Mesodermal cell (in vitro differentiated cells): ENCODE results near the gene HLF.

Source experiments
- H3K27ac ChIP-seq: 2 replicates; pipeline ENCODE4 v1.7.0; 2013; ENCODE audit warnings: mild to moderate bottlenecking, low read depth, low read length, moderate library complexity; ENCODE audit not compliant: severe bottlenecking
- H3K36me3 ChIP-seq: 2 replicates; pipeline ENCODE4 v1.7.1; 2013; ENCODE audit warnings: mild to moderate bottlenecking, low read length, moderate library complexity; ENCODE audit not compliant: control insufficient read depth, insufficient read depth
- H3K4me1 ChIP-seq: one replicate; pipeline ENCODE4 v1.7.1; 2013; ENCODE audit warnings: mild to moderate bottlenecking, low read length; ENCODE audit not compliant: insufficient read depth, control insufficient read depth, poor library complexity, severe bottlenecking
- H3K4me3 ChIP-seq: 2 replicates; pipeline ENCODE4 v1.7.0; 2013; ENCODE audit warnings: low read length, control low read depth, mild to moderate bottlenecking; ENCODE audit not compliant: insufficient read depth, poor library complexity, severe bottlenecking; ENCODE audit errors: extremely low read depth
- H3K9me3 ChIP-seq: 2 replicates; pipeline ENCODE4 v1.7.1; 2013; ENCODE audit warnings: mild to moderate bottlenecking, low read length, moderate library complexity; ENCODE audit not compliant: control insufficient read depth
- WGBS, 2 experiments: methylation state at CpG; one replicate each; pipeline ENCODE4 v1.1.5; 2013; ENCODE audit warnings: missing lambda C conversion rate in 2 of 2; ENCODE audit not compliant: insufficient coverage in 2 of 2; 5-methylcytosine and 5-hydroxymethylcytosine counted together

HLF gene

GRCh38 chr17:55284001-55284884, 19.5 kb downstream of the HLF start:
- no peaks in the 10 kb centered on the region for H3K9me3 ChIP-seq
- WGBS, 2 experiments, result 92 to 93% methylated on average over 3 to 4 of the region's 7 CpGs
- H3K36me3 ChIP-seq, result no peaks in the 10 kb centered on the region
- H3K27ac ChIP-seq, result no peak overlapping the region
- H3K4me1 ChIP-seq, result no peaks in the 10 kb centered on the region
- no peak overlapping the region for H3K4me3 ChIP-seq

DNA sequence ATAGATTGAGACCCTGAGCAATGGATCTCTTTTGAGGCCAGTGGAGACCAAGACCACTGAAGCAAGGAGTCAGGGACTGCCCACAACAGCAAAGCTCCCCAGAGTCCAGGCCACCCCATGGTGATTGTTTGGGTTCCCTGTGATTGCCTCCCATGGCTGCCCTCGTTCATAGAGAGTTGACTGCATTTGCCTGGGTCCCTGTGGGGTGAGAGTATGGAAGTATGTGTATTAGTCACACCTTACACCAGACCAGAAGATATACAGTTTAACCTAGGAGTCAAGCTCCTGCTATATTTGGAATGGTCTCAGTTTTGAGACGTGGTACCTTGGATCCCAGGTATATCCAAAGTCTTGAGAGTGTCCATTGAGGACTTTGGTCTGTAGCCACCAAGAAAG, 20.2 kb downstream of the HLF start:
- no peak overlapping the region for H3K4me3 ChIP-seq
- H3K4me1 ChIP-seq, result no peaks in the 10 kb centered on the region
- WGBS, 2 experiments, result 57 to 88% methylated on average over 1 of the region's 2 CpGs
- H3K27ac ChIP-seq, result no peak overlapping the region
- no peaks in the 10 kb centered on the region for H3K9me3 ChIP-seq
- no peaks in the 10 kb centered on the region for H3K36me3 ChIP-seq

DNA sequence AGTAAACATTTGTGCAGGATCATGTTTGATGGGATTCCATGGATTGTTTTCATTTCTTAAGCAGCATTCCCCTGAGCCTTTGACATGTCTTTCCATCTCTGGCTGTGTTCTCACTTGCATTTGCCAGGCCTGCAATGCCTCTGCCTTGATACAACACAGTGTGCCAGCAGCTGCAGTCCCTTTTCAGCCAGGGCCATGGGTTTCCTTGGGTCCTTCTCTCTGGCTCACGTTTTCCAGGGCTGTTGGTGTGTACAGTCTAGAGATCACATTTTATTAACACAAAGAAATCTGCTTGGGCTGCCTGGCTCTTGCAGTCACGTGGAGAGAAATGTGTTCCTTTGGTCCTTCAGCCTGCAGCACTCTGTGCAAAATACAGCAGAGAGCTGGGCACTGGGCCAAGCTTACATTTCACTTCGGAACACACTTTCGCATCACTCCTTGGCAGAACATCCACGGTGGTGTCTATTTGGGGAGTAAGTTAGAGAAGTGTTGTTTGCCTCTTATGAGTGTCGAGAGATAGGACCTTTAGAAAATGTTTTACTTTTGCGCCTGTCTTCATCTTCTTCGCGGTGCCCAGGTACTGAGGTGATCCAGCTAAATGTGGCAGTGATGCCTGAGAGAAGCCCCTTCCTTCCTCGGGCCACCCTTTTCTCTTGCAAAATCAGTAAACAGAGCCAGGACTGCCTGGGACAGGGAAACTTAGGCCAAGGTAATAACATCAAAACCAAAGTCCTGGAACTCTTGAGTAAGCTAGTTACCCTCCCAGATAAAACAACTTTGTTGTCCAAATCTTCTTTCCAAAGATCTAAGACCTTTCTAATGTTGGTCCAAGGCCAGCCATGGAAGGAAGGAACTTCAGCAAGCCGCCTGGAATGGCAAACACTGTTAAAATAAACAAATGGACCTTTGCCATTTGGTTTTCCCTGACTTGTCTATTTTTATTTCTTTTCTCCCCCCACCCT, 20.9 kb downstream of the HLF start:
- no peaks in the 10 kb centered on the region for H3K4me1 ChIP-seq
- 84 to 97% methylated on average over 6 to 10 of the region's 11 CpGs for WGBS, 2 experiments
- H3K4me3 ChIP-seq, result no peak overlapping the region
- H3K36me3 ChIP-seq, result no peaks in the 10 kb centered on the region
- H3K27ac ChIP-seq, result no peak overlapping the region
- H3K9me3 ChIP-seq, result no peaks in the 10 kb centered on the region

- 75 to 94% methylated on average over 2 of the region's 3 CpGs for WGBS, 2 experiments
Observed at GRCh38 chr17:55286681-55287589, 22.2 kb downstream of the HLF start.

GRCh38 chr17:55288356-55289105, 23.8 kb downstream of the HLF start:
- no peaks in the 10 kb centered on the region for H3K36me3 ChIP-seq
- H3K9me3 ChIP-seq, result no peaks in the 10 kb centered on the region
- H3K4me3 ChIP-seq, result no peak overlapping the region
- WGBS, 2 experiments, result 91 to 93% methylated on average over 5 to 6 of the region's 7 CpGs
- no peak overlapping the region for H3K27ac ChIP-seq
- H3K4me1 ChIP-seq, result no peaks in the 10 kb centered on the region

More at GRCh38 chr17:55286681-55287589, 22.2 kb downstream of the HLF start:
- Histone ChIP-seq H3K27ac (no peak overlapping the region), H3K4me1 (no peaks in the 10 kb centered on the region), H3K36me3 (no peaks in the 10 kb centered on the region), H3K4me3 (no peak overlapping the region), H3K9me3 (no peaks in the 10 kb centered on the region)

DNA sequence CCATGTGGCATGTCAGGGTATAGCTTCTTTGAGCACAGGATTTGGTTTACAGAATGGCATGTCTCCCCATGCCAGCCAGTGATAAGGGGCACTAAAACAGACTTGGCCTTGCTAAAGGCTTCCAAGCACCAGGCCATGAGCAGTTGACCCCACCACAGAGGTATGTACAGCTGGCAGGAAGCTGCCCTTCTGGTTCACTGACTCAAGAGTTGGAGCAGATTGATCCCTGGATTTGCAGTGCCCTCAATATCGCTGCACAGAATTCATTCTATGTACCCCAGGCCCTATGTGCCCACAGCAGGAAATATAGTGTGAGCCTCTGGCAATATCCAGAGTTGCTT, 24.3 kb downstream of the HLF start:
- Histone ChIP-seq H3K4me1 (no peaks in the 10 kb centered on the region), H3K27ac (no peak overlapping the region)
- WGBS, 2 experiments, result 83 to 100% methylated on average over 1 of the region's 1 CpG

DNA sequence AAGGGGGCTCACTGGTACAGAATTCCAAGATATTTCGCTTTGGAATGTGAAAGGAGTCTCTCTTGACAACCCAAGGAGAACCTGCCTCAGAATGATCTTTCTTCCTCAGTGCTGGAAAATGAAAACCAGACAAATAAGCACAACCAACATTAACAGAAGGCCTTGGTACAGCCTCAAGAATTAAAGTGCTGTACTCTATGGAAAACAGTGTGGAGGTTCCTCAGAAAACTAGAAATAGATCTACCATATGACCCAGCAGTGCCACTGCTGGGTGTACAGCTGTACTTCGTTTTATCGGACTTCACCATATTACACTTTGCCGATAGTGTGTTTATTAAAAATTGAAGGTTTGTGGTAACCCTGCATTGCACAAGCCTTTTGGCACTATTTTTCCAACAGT, 25.2 kb downstream of the HLF start:
- Histone ChIP-seq H3K27ac (no peak overlapping the region), H3K36me3 (no peaks in the 10 kb centered on the region), H3K4me3 (no peak overlapping the region), H3K4me1 (no peaks in the 10 kb centered on the region), H3K9me3 (no peaks in the 10 kb centered on the region)
- no CpG with 5 or more reads among the region's 4 CpGs for WGBS, 2 experiments

More for the DNA sequence above, 24.3 kb downstream of the HLF start:
- H3K9me3 ChIP-seq, result no peaks in the 10 kb centered on the region
- H3K4me3 ChIP-seq, result no peak overlapping the region
- H3K36me3 ChIP-seq, result no peaks in the 10 kb centered on the region

GRCh38 chr17:55290492-55291113, 25.8 kb downstream of the HLF start:
- no peak overlapping the region for H3K27ac ChIP-seq
- no peaks in the 10 kb centered on the region for H3K36me3 ChIP-seq
- H3K9me3 ChIP-seq, result no peaks in the 10 kb centered on the region
- 82 to 97% methylated on average over 3 to 4 of the region's 5 CpGs for WGBS, 2 experiments
- H3K4me3 ChIP-seq, result no peak overlapping the region
- H3K4me1 ChIP-seq, result no peaks in the 10 kb centered on the region

GRCh38 chr17:55291114-55291507, 26.4 kb downstream of the HLF start:
- Histone ChIP-seq H3K36me3 (no peaks in the 10 kb centered on the region), H3K4me1 (no peaks in the 10 kb centered on the region), H3K4me3 (no peak overlapping the region), H3K9me3 (no peaks in the 10 kb centered on the region), H3K27ac (no peak overlapping the region)
- 67% methylated on average over 1 of the region's 1 CpG; no CpG with 5 or more reads in 1 of the 2 experiments for WGBS, 2 experiments
